H1 (cell line): ENCODE data around the gene CDCA4. TPM values are rescaled to one million over a fixed set of nuclear protein-coding genes. Genes with fewer than 3 reads are reported as not detected.

Experiments
- CTCF ChIA-PET: fragments of 300-600 bp; sonication (Branson Sonifier 250); formaldehyde crosslinking; loops from one replicate; lab custom pipeline; 2021; ENCODE audit not compliant: partially characterized antibody; lab: Charles Lee
- POLR2A ChIA-PET: fragments of 300-600 bp; sonication (Branson Sonifier 250); formaldehyde crosslinking; loops from one replicate; lab custom pipeline; 2021; ENCODE audit warnings: inconsistent platforms; ENCODE audit not compliant: partially characterized antibody; lab: Charles Lee
- DNase-seq, 2 experiments: peaks; one replicate each; pipeline versions ENCODE4 v3.0.0 to v3.0.0-alpha.2; 2010 to 2022; ENCODE audit warnings: low spot score in 2 of 2, low read depth in 1 of 2, mixed read lengths in 1 of 2
- FAIRE-seq: peaks from 2 replicates; lab custom pipeline; 2011; peaks lifted over from hg19 to GRCh38; lab: Jason Lieb, UNC
- H2AFZ ChIP-seq: 2 replicates; pipeline ENCODE4 v1.8.1; 2012; ENCODE audit warnings: low read length, inconsistent platforms
- H2AK5ac ChIP-seq: 2 replicates; pipeline ENCODE4 v1.6.1; 2013; ENCODE audit warnings: low read depth, low read length
- H2BK120ac ChIP-seq: replicated peaks from 2 replicates; pipeline ENCODE3; 2013; ENCODE audit warnings: low read depth, low read length, inconsistent platforms
- H2BK12ac ChIP-seq: 2 replicates; pipeline ENCODE4 v1.6.1; 2013; ENCODE audit warnings: low read depth, low read length
- H2BK15ac ChIP-seq: 2 replicates; pipeline ENCODE4 v1.6.1; 2013; ENCODE audit warnings: low read length
- H2BK20ac ChIP-seq: 2 replicates; pipeline ENCODE4 v1.6.1; 2013; ENCODE audit warnings: low read length
- H2BK5ac ChIP-seq: 2 replicates; pipeline ENCODE4 v1.6.1; 2013; ENCODE audit warnings: low read depth, low read length
- H3K14ac ChIP-seq: 2 replicates; pipeline ENCODE4 v1.6.1; 2013; ENCODE audit warnings: inconsistent platforms; ENCODE audit not compliant: insufficient read length
- H3K18ac ChIP-seq: 2 replicates; pipeline ENCODE4 v1.6.1; 2013; ENCODE audit warnings: low read length; ENCODE audit errors: extremely low read depth
- H3K23ac ChIP-seq: 2 replicates; pipeline ENCODE4 v1.6.1; 2013; ENCODE audit warnings: inconsistent platforms; ENCODE audit not compliant: insufficient read length
- H3K23me2 ChIP-seq: 2 replicates; pipeline ENCODE4 v1.6.1; 2013; ENCODE audit warnings: low read depth, low read length
- H3K27ac ChIP-seq: 2 replicates; pipeline ENCODE4 v1.6.1; 2011; ENCODE audit warnings: low read depth, low read length, inconsistent platforms
- H3K27me3 ChIP-seq, 4 experiments: replicated peaks in 1 of 4; 1 replicate in 1 of 4; 2 replicates in 3 of 4; pipeline versions ENCODE4 v1.6.1 to v1.8.1; 2011 to 2013; ENCODE audit warnings: low read length in 3 of 4, mild to moderate bottlenecking in 3 of 4, inconsistent platforms in 2 of 4, mixed read lengths in 2 of 4, moderate library complexity in 1 of 4; ENCODE audit not compliant: control insufficient read depth in 3 of 4, insufficient read depth in 3 of 4; ENCODE audit errors: extremely low read depth in 1 of 4
- H3K36me3 ChIP-seq, 4 experiments: 2 replicates each; pipeline versions ENCODE4 v1.6.1 to v1.8.1; 2011 to 2013; ENCODE audit warnings: mild to moderate bottlenecking in 4 of 4, low read length in 3 of 4, moderate library complexity in 2 of 4, control low read depth in 1 of 4, inconsistent platforms in 1 of 4; ENCODE audit not compliant: insufficient read depth in 4 of 4, control insufficient read depth in 2 of 4
- H3K4ac ChIP-seq: replicated peaks from 2 replicates; pipeline ENCODE3; 2013; ENCODE audit warnings: low read length, low read depth, mixed read lengths, inconsistent platforms; ENCODE audit not compliant: insufficient read length
- H3K4me1 ChIP-seq, 4 experiments: replicated peaks in 1 of 4; 1 replicate in 1 of 4; 2 replicates in 3 of 4; pipeline versions ENCODE4 v1.6.1 to v1.8.1; 2011 to 2013; ENCODE audit warnings: low read length in 3 of 4, inconsistent platforms in 2 of 4, mixed read lengths in 1 of 4; ENCODE audit not compliant: insufficient read depth in 4 of 4, control insufficient read depth in 3 of 4
- H3K4me2 ChIP-seq, 2 experiments: 2 replicates each; pipeline versions ENCODE4 v1.6.1 to v1.8.1; 2011 to 2013; ENCODE audit warnings: low read depth in 2 of 2, low read length in 2 of 2, control low read depth in 1 of 2, inconsistent platforms in 1 of 2, mild to moderate bottlenecking in 1 of 2; ENCODE audit not compliant: insufficient read depth in 1 of 2
- H3K4me3 ChIP-seq, 4 experiments: fragments of 200-600, 300-600 bp in 1 of 4; sonication (generic), shearing (Covaris generic), sonication (Bioruptor Twin) in 1 of 4; 2 replicates each; pipeline versions ENCODE4 v1.5.1 to v1.8.1; 2011 to 2016; ENCODE audit warnings: low read length in 4 of 4, low read depth in 3 of 4, control low read depth in 2 of 4, inconsistent platforms in 2 of 4, mild to moderate bottlenecking in 2 of 4, mixed read lengths in 1 of 4, moderate library complexity in 1 of 4; ENCODE audit not compliant: insufficient read depth in 2 of 4; ENCODE audit errors: extremely low read depth in 1 of 4
- H3K56ac ChIP-seq: replicated peaks from 2 replicates; pipeline ENCODE3; 2013; ENCODE audit warnings: low read depth, mild to moderate bottlenecking, mixed read lengths, low read length, inconsistent platforms; ENCODE audit not compliant: insufficient read length
- H3K79me1 ChIP-seq: 2 replicates; pipeline ENCODE4 v1.6.1; 2013; ENCODE audit warnings: low read depth, low read length, control low read depth
- H3K79me2 ChIP-seq, 2 experiments: 2 replicates each; pipeline versions ENCODE4 v1.6.1 to v1.8.1; 2012 to 2013; ENCODE audit warnings: low read length in 2 of 2, mild to moderate bottlenecking in 2 of 2, inconsistent platforms in 1 of 2; ENCODE audit not compliant: insufficient read depth in 2 of 2, control insufficient read depth in 1 of 2
- H3K9ac ChIP-seq, 4 experiments: replicated peaks in 1 of 4; 1 replicate in 1 of 4; 2 replicates in 3 of 4; pipeline versions ENCODE4 v1.6.1 to v1.8.1; 2011 to 2013; ENCODE audit warnings: low read depth in 3 of 4, low read length in 3 of 4, control low read depth in 2 of 4, mild to moderate bottlenecking in 2 of 4, moderate library complexity in 2 of 4, inconsistent platforms in 1 of 4; ENCODE audit errors: extremely low read depth in 1 of 4
- H3K9me3 ChIP-seq, 2 experiments: 2 replicates each; pipeline versions ENCODE4 v1.6.1 to v1.8.1; 2012 to 2013; ENCODE audit warnings: mild to moderate bottlenecking in 2 of 2, moderate library complexity in 2 of 2, control low read depth in 1 of 2, inconsistent platforms in 1 of 2, low read depth in 1 of 2, low read length in 1 of 2, mixed read lengths in 1 of 2; ENCODE audit not compliant: insufficient read depth in 2 of 2
- H4K20me1 ChIP-seq, 2 experiments: replicated peaks in 1 of 2; 2 replicates each; pipeline versions ENCODE3 to v1.8.1; 2011 to 2013; ENCODE audit warnings: inconsistent platforms in 2 of 2, low read length in 2 of 2, mild to moderate bottlenecking in 1 of 2; ENCODE audit not compliant: insufficient read depth in 2 of 2, control insufficient read depth in 1 of 2
- H4K5ac ChIP-seq: 2 replicates; pipeline ENCODE4 v1.6.1; 2013; ENCODE audit warnings: low read length, low read depth, mixed read lengths, inconsistent platforms; ENCODE audit not compliant: insufficient read length
- H4K8ac ChIP-seq: 2 replicates; pipeline ENCODE4 v1.8.0; 2013; ENCODE audit warnings: mild to moderate bottlenecking, moderate library complexity, low read length, inconsistent platforms; ENCODE audit not compliant: insufficient read depth; ENCODE audit errors: extremely low read depth
- H4K91ac ChIP-seq: replicated peaks from 2 replicates; pipeline ENCODE3; 2013; ENCODE audit warnings: low read length, mixed read lengths, inconsistent platforms; ENCODE audit not compliant: insufficient read length
- BACH1 ChIP-seq: IDR thresholded peaks from 2 replicates; pipeline ENCODE4 v1.6.1; 2012; ENCODE audit warnings: low read length, improper control_type of control experiment
- FOSL1 ChIP-seq: IDR thresholded peaks from 2 replicates; pipeline ENCODE4 v1.6.1; 2011; ENCODE audit warnings: mild to moderate bottlenecking, low read depth, low read length, moderate library complexity; ENCODE audit not compliant: insufficient read depth
- KDM4A ChIP-seq: IDR thresholded peaks from one replicate; pipeline ENCODE4 v1.7.1; 2012; ENCODE audit warnings: low read depth, mild to moderate bottlenecking, moderate library complexity, low read length, inconsistent platforms; ENCODE audit not compliant: severe bottlenecking
- RBBP5 ChIP-seq: IDR thresholded peaks from 2 replicates; pipeline ENCODE4 v1.7.1; 2012; ENCODE audit warnings: low read depth, mild to moderate bottlenecking, inconsistent platforms, low read length, moderate library complexity, borderline replicate concordance
- RFX5 ChIP-seq: IDR thresholded peaks from 2 replicates; pipeline ENCODE4 v1.6.1; 2011; ENCODE audit warnings: low read depth, low read length, improper control_type of control experiment, borderline replicate concordance
- RNF2 ChIP-seq: fragments of 200-900, 300-1000 bp; sonication (generic); IDR thresholded peaks from 2 replicates; pipeline ENCODE4 v1.7.1; 2016; ENCODE audit warnings: borderline replicate concordance, low read depth, mild to moderate bottlenecking, antibody characterized with exemption, low read length; ENCODE audit not compliant: poor library complexity, severe bottlenecking; ENCODE audit errors: missing control alignments
- SAP30 ChIP-seq: fragments of 300-600 bp; sonication (generic); IDR thresholded peaks from 2 replicates; pipeline ENCODE4 v1.7.1; 2012; ENCODE audit warnings: low read length, moderate library complexity, mild to moderate bottlenecking, inconsistent platforms; ENCODE audit not compliant: insufficient read depth, insufficient replicate concordance
- SIN3A ChIP-seq, 2 experiments: IDR thresholded peaks in 1 of 2; conservative IDR thresholded peaks in 1 of 2; 2 replicates each; pipeline ENCODE4 v1.6.1; 2011 to 2012; ENCODE audit warnings: low read length in 2 of 2, improper control_type of control experiment in 1 of 2, low read depth in 1 of 2, mild to moderate bottlenecking in 1 of 2
- SP4 ChIP-seq: IDR thresholded peaks from 2 replicates; pipeline ENCODE4 v1.6.1; 2012; ENCODE audit warnings: low read length, inconsistent platforms
- ZNF274 ChIP-seq: IDR thresholded peaks from 2 replicates; pipeline ENCODE4 v1.7.0; 2012; ENCODE audit warnings: low read length, borderline replicate concordance; ENCODE audit errors: extremely low read depth
- WGBS, 2 experiments: shearing (Covaris generic) in 1 of 2; methylation state at CpG; one replicate each; pipeline versions ENCODE4 v1.1.6 to v1.1.7; 2013 to 2015; ENCODE audit warnings: low lambda C conversion rate in 2 of 2, mixed read lengths in 2 of 2, inconsistent platforms in 1 of 2, low coverage in 1 of 2, missing lambda C conversion rate in 1 of 2; ENCODE audit not compliant: insufficient replicate concordance in 2 of 2, insufficient coverage in 1 of 2, insufficient read length in 1 of 2; ENCODE audit errors: extremely low coverage in 1 of 2, missing lambda C conversion rate in 1 of 2; 5-methylcytosine and 5-hydroxymethylcytosine counted together
- polyA plus RNA-seq, 7 experiments: library from polyadenylated mRNA; depleted of rRNA in 3 of 7; stranded (reverse) in 5 of 7; unstranded in 2 of 7; fragments of >200 nt in 5 of 7; fragments of 200-250 nt in 2 of 7; gene quantifications; 1 replicate in 5 of 7; 2 replicates in 1 of 7; 4 replicates in 1 of 7; pipeline versions ENCODE4 v1.2.1 to v1.2.3, GENCODE V29; 2011 to 2013; ENCODE audit warnings: missing spikeins in 2 of 7, mixed read lengths in 2 of 7
- total RNA-seq: library from RNA; stranded (reverse); fragmentation: NEBNext Ultra II Directional; extraction: Animal tissue kit (Norgen Biotek cat#: 25700); gene quantifications from 2 replicates; pipeline ENCODE4 v1.2.1, GENCODE V29; 2021
- TF ChIP-seq, protein P1 (sequence below): IDR thresholded peaks from 2 replicates; pipeline ENCODE4 v1.6.1; 2011; ENCODE audit warnings: low read length, improper control_type of control experiment

The CDCA4 gene
- total and polyA plus RNA-seq, 2 of the 8 experiments (the other 6 are each of a cell fraction or from before 2014, with no cell fraction given), result 49.9 to 62.4 TPM

DNA sequence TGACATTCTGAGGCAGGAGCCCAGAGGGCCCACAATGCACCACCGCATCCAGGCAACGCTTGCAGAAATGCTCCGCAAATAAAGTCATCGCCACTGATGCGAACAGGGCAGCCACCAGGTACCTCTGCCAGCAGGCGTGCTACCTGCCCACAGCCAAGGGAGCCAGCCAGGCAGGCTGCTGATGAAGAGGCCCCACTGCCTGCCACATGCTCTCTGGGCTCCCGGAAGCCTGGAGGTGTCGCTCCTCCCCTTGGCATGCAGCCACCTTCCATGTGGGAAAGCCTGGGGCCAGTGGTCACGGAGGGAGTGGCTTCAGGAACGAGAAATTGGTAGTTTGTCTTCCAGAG is 29.6 kb upstream of the CDCA4 start:
- no peaks in the 10 kb centered on the region for H3K36me3 ChIP-seq
- no peak overlapping the region for H2BK12ac ChIP-seq
- no peaks in the 10 kb centered on the region for H3K79me2 ChIP-seq
- no peak overlapping the region for H4K91ac ChIP-seq
- ChIA-PET POLR2A (no interaction called here), CTCF (interaction anchor here (1.2 kb wide), 1 partner anchor 88 kb away, joined by 3 read pairs; no protein-coding TSS in a partner anchor)
- H2AFZ ChIP-seq, result no peak overlapping the region
- no peaks in the 10 kb centered on the region for H4K20me1 ChIP-seq
- no peak overlapping the region for H3K4me3 ChIP-seq
- H3K9ac ChIP-seq, result no peak overlapping the region
- 90% methylated on average over 10 of the region's 10 CpGs; no CpG with 5 or more reads in 1 of the 2 experiments for WGBS, 2 experiments
- no peak overlapping the region for H2BK5ac ChIP-seq
- TF ChIP-seq SAP30, result no peak
- no peak for TF ChIP-seq RNF2
- TF ChIP-seq FOSL1, result no peak
- TF ChIP-seq SP4, result no peak
- TF ChIP-seq BACH1, result no peak
- TF ChIP-seq RFX5, result no peak
- no peak for TF ChIP-seq SIN3A (conservative IDR thresholded peaks at IDR 0.05 in 1 of 2, IDR thresholded peaks at IDR 0.05 in 1 of 2; ENCODE audit: low read depth in 1 of 2, low read length in 2 of 2)
- TF ChIP-seq ZNF274, result no peak
- no peak for TF ChIP-seq KDM4A
- TF ChIP-seq, protein P1, sequence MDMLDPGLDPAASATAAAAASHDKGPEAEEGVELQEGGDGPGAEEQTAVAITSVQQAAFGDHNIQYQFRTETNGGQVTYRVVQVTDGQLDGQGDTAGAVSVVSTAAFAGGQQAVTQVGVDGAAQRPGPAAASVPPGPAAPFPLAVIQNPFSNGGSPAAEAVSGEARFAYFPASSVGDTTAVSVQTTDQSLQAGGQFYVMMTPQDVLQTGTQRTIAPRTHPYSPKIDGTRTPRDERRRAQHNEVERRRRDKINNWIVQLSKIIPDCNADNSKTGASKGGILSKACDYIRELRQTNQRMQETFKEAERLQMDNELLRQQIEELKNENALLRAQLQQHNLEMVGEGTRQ, result no peak
- no peak for TF ChIP-seq RBBP5
- H3K56ac ChIP-seq, result no peak overlapping the region
- H2BK15ac ChIP-seq, result no peak overlapping the region
- no peaks in the 10 kb centered on the region for H3K9me3 ChIP-seq
- no peaks in the 10 kb centered on the region for H3K79me1 ChIP-seq
- no peak overlapping the region for H3K14ac ChIP-seq
- H3K4me2 ChIP-seq, result no peak overlapping the region
- H3K23me2 ChIP-seq, result peaks cover 3% of the 10 kb centered on the region; the same call in 1 of the 2 replicates
- no peak overlapping the region for H3K4ac ChIP-seq
- H2BK20ac ChIP-seq, result no peak overlapping the region
- FAIRE-seq (no peak), DNase-seq (no peak)
- H3K27ac ChIP-seq, result no peak overlapping the region
- H4K8ac ChIP-seq, result no peak overlapping the region
- H2BK120ac ChIP-seq, result no peak overlapping the region
- peaks cover 0 to 5% (median 2%) of the 10 kb centered on the region in 4 experiments; a peak in 4 of 7 replicates for H3K4me1 ChIP-seq
- H2AK5ac ChIP-seq, result no peak overlapping the region
- peaks cover 0 to 9% (median 6%) of the 10 kb centered on the region in 4 experiments; a peak in 4 of 7 replicates for H3K27me3 ChIP-seq
- H3K18ac ChIP-seq, result no peak overlapping the region
- no peak overlapping the region for H3K23ac ChIP-seq
- no peak overlapping the region for H4K5ac ChIP-seq
